Renal pelvis (tissue), 4 donors: Measurements from ENCODE around the gene CFAP54. TPM values are rescaled to one million over a fixed set of nuclear protein-coding genes. Genes with fewer than 3 reads are reported as not detected.
"Not testable (repeated sequence)": the region's sequence is repeated elsewhere in the genome, so short reads cannot be mapped to it uniquely, and the experiment has no call there.

Experiments
- DNase-seq: peaks from one replicate; pipeline ENCODE4 v3.0.0-alpha.2; 2013
- polyA plus RNA-seq, 3 donors: library from polyadenylated mRNA; unstranded; fragments of 120-200 nt; gene quantifications; one replicate each; pipeline ENCODE4 v1.2.1, GENCODE V29; 2013; ENCODE audit not compliant: insufficient read length in 3 of 3

CFAP54 gene
- polyA plus RNA-seq, 3 donors, result 2.1 to 4.7 (median 2.7) TPM

- DNase-seq, result no peak
Measured at GRCh38 chr12:96510306-96510764, 21.0 kb downstream of the CFAP54 start.

DNA sequence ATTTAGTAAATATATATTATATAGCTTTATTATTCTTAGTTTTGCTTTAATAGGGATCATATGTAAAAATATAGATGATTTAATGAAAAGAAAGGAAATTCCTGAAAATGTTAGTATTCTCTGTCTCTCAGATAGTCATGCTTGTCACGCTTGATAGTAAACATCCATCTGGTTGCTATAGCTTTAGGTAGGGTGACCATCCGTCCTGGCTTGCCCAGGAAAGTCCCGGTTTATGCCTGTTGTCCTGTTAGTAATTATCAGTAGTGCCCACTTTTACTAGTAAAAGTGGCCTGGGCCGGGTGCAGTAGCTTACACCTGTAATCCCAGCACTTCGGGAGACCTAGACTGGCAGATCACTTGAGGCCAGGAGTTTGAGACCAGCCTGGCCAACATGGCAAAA, 23.8 kb downstream of the CFAP54 start:
- DNase-seq, result no peak

DNA sequence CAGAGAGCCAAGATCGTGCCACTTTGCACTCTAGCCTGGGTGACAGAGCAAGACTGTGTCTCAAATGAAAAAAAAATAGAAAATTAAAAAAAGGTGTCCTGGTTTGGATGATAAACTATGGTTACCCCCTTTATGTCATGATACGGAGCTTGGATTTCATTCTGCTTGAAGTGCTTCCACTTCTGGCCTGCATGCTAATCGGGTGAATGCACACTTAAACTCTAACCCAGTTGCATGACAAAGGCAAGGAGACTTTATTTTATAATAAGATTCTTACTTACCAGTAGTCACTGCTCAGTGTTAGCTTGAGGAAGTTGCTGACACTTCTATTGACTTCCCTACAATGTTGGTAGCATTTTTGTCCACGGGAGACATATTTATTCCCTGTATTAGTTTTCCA, 24.3 kb downstream of the CFAP54 start:
- no peak for DNase-seq

DNA sequence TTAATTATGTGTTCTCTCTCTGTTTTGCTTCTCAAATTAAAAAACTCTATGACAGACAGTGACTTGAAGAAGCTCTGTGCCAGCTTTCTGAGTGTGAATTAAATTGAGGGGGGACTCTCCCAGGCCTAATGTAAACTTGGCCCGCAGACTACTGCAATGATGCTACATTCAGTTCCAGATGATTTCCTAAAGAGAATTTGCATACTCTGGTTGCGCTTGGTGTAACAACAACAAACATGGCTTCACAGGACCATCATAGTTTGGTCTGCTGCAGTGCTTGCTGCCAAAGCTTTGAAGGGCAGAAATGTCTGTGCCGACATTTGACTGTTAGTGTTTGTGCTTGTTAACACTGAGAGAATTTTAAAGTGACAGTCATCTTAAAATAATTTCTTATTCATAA, 25.0 kb downstream of the CFAP54 start:
- DNase-seq, result no peak

- DNase-seq, result peak; percentile 64
Measured at GRCh38 chr12:96516472-96517430, 27.4 kb downstream of the CFAP54 start.

- no peak for DNase-seq
Measured at GRCh38 chr12:96520767-96521166, 31.4 kb downstream of the CFAP54 start.

DNA sequence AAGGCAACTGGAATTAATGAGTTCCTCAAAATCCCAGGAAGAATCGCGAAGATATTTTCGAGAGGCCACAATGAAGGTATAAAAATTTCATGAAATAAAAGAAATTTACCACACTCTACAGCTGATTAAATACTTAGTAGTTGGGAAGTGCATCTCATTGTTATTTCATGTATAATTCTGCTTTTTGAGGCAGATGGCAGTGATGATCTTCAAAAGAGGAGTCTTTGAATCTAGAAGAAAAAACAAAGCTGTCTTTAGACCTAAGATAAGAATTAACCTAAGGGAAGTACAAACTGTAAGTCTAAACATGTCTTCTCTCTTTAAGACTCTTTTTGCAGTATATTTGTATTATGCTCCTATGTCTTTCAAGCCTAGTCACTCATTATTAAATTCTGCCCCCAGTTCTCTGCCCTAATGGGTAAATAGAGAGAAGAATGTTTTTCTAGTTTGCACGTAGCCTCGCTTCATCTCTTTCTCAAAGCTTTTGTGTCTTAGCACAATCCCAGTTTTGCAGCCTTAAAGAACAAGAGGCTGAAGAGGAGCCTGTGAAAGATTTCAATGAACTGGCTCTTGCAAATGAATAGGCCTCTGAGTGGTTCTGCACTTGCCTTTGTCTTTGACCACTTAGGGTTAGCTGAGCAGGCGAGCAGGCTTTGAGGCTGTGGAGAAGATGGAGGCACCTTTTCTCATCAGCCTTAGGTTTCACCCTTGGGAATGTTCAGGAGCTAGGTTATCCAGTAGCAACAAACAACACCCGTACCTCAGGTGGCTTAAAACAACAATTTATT, 32.7 kb downstream of the CFAP54 start:
- DNase-seq, result no peak

GRCh38 chr12:96522690-96523089, 33.3 kb downstream of the CFAP54 start:
- no peak for DNase-seq

- no peak for DNase-seq
Measured at GRCh38 chr12:96526110-96526509, 36.7 kb downstream of the CFAP54 start.

DNA sequence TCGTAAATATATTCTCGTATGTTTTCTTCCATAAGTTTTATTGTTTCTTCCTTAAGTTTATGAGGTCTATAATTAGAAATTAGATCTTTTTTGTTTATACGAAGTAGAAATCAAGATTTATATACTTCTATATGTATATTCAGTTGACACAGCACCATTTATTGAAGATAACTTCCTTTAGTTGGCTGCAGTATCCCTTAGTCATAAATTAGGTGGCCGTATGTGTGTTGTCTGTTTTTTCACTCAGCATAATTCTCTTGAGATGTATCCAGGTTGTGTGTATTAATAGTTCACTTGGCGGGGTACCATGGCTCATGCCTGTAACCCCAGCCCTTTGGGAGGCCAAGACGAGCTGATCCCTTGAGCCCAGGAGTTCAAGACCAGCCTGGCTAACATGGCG, 40.5 kb downstream of the CFAP54 start:
- DNase-seq, result no peak

- DNase-seq, result no peak
Measured at GRCh38 chr12:96534339-96534738, 45.0 kb downstream of the CFAP54 start.

- DNase-seq, result no peak
Measured at GRCh38 chr12:96548384-96548783, 59.0 kb downstream of the CFAP54 start.

GRCh38 chr12:96549341-96549740, 60.0 kb downstream of the CFAP54 start:
- no peak for DNase-seq

GRCh38 chr12:96570579-96570978, 81.2 kb downstream of the CFAP54 start:
- DNase-seq, result no peak

- DNase-seq, result no peak
Measured at GRCh38 chr12:96571101-96571862, 81.9 kb downstream of the CFAP54 start.

DNA sequence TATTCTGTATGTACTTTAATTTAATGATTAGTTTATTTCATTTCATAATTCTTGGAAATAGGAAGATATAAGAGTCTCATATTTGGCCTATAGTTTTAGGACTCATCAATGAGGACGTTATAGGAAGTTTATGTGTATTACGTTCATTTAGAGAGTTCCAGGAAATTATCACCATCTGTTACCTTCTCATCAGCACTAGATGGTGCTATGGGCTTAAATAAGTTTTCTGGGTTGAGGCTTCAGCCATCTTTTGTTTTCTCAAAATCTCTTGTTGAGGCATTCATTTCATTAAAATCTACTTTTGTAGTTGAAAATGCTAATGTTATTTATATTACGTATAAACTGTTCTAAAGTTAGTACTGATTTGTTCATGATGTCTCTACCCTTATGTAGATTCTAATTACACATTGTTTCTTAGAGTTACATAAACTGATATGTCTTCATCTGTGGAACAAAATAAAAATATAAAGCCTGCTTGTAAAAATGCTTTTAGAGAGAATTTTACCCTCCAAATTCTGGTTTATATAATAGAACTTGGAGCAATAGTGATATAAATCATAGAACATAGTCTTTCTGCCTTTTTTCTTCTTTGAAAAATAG, 89.2 kb downstream of the CFAP54 start:
- DNase-seq, result peak; percentile 54

- DNase-seq, result no peak
Measured at GRCh38 chr12:96585977-96586376, 96.6 kb downstream of the CFAP54 start.

GRCh38 chr12:96587691-96588090, 98.3 kb downstream of the CFAP54 start:
- no peak for DNase-seq

DNA sequence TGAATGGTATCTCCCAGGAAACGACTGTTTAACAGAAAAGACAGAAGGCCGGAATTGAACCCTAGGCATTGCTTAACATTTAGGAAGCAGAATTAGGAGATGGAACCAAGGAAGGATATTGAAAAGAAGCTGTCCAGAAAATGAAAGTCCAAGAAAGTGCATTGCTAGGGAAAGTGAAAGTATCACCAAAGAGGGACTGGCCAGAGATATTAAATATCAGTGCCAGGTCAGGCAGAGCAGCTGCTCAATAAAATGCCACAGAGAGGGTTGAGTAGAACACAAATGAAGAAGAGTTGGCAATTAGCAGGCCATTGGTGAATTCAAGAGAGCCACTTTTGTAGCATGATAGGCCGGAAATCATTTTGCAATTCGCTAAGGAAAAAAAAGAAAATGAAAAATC, 101.6 kb downstream of the CFAP54 start:
- DNase-seq, result no peak

DNA sequence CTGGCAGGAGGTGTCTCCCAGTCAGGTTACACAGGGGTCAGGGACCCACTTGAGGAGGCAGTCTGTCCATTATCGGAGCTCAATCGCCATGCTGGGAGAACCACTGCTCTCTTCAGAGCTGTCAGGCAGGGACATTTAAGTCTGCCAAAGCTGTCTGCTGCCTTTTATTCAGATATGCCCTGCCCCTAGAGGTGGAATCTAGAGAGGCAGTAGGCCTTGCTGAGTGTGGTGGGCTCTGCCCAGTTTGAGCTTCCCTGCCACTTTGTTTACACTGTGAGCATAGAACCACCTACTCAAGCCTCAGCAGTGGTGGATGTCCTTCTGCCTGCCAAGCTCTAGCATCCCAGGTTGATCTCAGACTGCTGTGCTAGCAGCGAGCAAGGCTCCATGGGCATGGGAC, 115.0 kb downstream of the CFAP54 start:
- not testable (repeated sequence) for DNase-seq

DNA sequence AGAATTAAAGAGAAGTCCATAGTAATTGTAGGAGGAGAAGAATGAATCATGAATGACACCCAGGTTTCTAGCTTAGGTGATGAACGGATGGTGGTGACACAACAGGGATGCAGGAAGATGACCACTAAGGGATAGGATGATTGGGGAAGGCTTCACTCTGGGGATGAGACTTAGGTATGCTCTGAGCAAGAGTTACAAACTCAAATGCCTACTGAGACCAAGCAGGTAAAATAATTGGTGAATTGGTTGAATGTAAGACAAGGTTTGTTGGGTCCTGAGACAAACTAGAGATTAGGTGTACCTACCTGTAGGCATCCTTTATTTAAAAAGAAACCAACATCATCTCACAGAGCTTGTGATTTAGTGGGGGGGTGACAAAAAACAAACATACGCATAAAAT, 116.3 kb downstream of the CFAP54 start:
- no peak for DNase-seq

- no peak for DNase-seq
Measured at GRCh38 chr12:96606134-96606533, 116.8 kb downstream of the CFAP54 start.
